GM18507 (cell line): ENCODE results near the gene LIN7B.

Experiments
- DNase-seq: peaks from one replicate; pipeline ENCODE4 v3.0.0; 2011; ENCODE audit warnings: low read depth; ENCODE audit not compliant: insufficient read length; ENCODE audit errors: extremely low spot score
- FAIRE-seq: peaks from 2 replicates; lab custom pipeline; 2011; peaks lifted over from hg19 to GRCh38; lab: Jason Lieb, UNC

The LIN7B gene

DNA sequence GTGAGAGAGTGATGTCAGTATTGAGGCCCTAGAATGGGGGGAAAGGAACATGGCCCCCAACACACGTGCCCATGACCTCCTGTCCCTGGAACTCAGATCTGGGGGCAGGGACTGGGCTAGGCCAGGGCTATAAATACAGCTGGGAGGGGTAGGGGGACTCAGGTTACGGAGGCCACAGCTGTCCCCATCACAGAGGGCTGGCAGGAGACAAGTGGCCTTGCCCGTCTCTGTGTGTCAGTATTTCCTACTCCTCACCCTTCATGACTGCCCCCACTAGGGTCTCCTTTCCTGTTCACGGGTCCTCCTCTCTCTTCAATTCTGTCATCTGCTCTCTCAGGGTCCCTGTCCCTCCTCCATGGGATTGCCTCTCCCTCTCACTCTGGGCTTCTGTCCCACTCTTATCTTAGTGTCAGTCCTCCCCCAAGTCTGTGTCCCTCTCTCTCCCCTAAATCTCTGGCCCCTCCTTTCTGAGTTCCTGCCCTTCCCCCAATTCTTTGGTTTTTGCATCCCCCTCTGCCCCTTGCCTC lies 41.7 kb downstream of the LIN7B start:
- no peak for DNase-seq
- no peak for FAIRE-seq

DNA sequence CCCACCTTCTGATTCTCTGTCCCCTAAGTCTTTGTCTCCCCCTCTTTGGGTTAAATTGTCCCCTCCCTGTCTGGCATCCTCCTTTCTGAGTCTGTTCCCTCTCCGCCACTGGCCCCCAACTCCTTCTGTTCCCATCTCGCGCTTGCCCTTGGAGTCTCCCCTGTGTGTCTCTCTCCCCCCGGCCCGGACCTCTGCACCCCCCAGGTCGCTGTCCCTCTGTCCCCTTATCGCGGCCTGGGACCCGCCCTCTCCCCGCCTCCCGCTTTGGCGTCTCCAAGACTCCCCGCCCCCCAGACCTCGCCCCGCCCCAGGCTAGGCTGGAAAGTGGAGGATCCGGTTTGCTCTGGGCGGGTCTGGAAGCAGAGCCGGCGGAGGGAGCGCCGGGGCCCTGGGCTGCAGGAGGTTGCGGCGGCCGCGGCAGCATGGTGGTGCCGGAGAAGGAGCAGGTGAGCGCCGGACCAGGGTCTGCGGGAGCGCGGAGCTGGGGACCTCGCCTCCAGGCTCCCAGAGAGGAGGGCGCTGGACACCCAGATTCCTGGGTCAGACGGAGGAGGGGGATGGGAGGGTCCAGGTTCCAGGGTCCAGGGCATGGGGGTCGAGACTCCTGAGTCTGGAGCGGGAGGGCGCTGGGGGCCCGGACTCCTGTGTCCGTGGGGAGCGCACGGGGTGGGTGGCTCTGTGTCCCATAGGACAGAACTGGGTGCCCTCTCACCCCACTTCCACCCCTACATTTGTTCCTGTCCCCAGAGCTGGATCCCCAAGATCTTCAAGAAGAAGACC lies 43.5 kb downstream of the LIN7B start, which contains the start of gene TRPM4:
Gene TRPM4, plus strand, starts transcription at position 348 of the 780 bp plus-strand sequence. Its CDS starts 75 bp downstream, at position 423.
- FAIRE-seq: no peak
- no peak for DNase-seq

DNA sequence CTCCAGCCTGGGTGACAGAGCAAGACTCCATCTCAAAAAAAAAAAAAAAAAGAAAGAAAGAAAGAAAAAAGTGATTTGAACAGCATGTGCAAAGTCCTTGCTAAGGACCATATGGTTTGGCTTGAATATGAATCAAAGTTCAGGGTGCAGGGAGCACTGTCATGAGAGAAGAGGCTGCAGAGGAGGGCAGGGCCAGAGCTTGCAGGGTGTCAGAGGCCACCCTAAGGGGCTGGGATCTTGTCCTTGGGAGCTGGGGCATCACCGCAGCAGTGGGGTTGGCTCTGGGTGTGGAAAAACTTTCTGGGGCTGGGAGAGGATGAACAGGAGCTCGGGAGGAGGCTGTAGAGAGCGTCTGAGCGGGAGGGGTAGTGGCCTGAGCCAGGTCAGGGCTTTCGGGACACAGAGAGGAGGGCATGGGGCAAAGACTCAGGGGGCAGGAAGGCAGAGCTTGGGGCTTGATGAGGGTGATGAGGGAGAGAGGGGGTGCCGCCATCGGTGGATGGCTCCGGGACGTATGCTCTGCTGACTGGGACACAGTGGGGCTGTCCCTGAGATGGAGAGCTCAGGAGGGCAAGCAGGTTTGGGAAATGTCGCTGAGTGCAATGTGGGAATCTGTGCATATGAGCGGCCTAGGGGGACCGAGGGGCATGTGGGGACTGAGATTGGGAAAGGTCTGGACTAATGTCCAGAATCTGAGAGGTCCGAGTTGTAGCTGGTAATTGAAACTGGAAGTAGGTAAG lies 46.5 kb downstream of the LIN7B start:
- no peak for DNase-seq
- FAIRE-seq: no peak

DNA sequence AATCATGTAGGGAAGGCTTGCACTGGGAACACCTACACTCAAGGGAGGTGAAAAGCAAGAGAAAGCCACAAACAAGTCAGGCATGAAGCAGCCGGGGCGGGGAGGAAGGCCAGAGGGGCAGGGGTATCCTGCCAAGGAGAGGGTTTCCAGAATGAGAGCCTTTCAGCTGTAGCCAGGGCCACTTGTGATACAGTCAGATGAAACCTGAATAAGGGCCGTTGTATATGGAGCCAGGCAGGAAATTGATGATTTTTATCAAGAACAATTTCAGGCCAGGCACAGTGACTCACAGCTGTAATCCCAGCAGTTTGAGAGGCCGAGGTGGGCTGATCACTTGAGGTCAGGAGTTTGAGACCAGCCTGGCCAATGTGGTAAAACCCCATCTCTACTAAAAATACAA lies 47.8 kb downstream of the LIN7B start:
- FAIRE-seq (no peak), DNase-seq (no peak)

DNA sequence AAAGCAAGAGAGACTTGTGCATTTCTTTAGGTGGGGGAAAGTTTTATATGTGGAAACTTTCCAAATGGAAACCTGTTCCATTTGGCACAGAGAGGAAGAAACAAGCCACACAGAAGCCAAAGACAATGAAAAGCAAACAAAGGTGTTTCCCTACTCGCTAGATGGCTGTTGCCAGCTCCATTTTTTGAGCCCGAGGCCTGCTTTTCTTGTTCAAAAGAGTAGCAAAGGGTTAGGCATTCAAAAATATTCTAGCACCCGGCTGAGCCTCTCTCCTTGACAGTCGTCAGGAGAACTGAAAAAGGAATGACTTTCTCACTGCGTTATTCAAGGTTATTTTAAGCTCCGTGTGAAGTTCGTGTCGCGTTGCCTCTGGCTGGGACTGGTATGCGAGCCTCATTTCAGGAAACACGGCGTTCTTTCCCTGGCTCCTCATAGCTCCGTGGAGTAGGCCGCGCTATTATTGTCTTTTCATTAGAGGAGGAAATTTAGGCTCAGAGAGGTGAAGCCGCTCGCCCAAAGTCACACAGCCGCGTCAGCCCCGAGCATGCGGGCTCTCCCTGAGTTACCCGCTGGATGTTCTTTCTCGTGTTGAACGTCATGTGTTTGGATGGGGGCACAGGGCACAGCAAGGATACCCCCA lies 51.1 kb downstream of the LIN7B start:
- no peak for FAIRE-seq
- DNase-seq: no peak

DNA sequence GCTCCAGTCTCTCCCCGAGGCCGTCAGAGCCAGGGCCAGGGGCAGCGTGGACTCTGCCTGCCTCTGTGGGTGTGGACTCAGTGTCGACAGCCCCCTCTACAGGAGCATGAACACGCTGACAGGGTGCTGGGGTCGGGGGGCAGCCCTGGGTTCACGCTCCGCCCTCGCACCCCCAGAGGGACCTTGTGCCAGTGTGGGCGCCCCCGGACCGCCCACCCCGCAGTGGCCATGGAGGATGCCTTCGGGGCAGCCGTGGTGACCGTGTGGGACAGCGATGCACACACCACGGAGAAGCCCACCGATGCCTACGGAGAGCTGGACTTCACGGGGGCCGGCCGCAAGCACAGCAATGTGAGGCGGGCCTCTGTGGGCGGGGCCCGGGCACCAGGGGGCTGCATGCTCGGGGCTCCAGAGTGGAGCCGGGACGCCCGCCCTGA lies 51.7 kb downstream of the LIN7B start:
- DNase-seq (no peak), FAIRE-seq (no peak)

DNA sequence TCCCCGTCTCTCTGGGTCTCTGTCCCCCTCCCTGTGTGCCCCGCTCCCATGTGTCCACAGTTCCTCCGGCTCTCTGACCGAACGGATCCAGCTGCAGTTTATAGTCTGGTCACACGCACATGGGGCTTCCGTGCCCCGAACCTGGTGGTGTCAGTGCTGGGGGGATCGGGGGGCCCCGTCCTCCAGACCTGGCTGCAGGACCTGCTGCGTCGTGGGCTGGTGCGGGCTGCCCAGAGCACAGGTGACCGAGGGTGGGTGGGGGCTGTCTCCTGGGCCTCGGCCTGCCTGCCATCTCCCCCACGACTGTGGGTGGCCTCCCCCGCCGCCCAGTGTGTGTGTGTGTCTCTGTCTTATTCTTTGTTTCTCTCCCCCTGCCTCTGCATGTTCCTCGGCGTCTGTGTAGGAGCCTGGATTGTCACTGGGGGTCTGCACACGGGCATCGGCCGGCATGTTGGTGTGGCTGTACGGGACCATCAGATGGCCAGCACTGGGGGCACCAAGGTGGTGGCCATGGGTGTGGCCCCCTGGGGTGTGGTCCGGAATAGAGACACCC lies 53.8 kb downstream of the LIN7B start:
- no peak for FAIRE-seq
- no peak for DNase-seq
